ENCODE measurements around the gene NRAP.

NRAP gene

GRCh38 chr10:113708640-113709039 lies 44.8 kb upstream of the NRAP start:
- TF ChIP-seq CTCF (conservative IDR thresholded peaks at IDR 0.05) = no peak
- H3K27ac ChIP-seq = no peak overlapping the region

GRCh38 chr10:113706623-113707022 lies 42.8 kb upstream of the NRAP start:
- H3K27ac ChIP-seq = peak overlapping the region; percentile 46; the same call in 1 of the 2 replicates
- no peak for TF ChIP-seq CTCF (conservative IDR thresholded peaks at IDR 0.05)

- H3K27ac ChIP-seq = peak overlapping the region; percentile 46; the same call in 1 of the 2 replicates
- TF ChIP-seq CTCF (conservative IDR thresholded peaks at IDR 0.05) = peak; percentile 29; the same call in 1 of the 2 replicates
These were observed 41.5 kb upstream of the NRAP start for GRCh38 chr10:113705344-113705652.

- H3K27ac ChIP-seq = no peak overlapping the region
- TF ChIP-seq CTCF (conservative IDR thresholded peaks at IDR 0.05) = peak; percentile 74
These were observed 40.9 kb upstream of the NRAP start for GRCh38 chr10:113704637-113705343.

- TF ChIP-seq CTCF (conservative IDR thresholded peaks at IDR 0.05) = no peak
- H3K27ac ChIP-seq = no peak overlapping the region
These were observed 33.8 kb upstream of the NRAP start for GRCh38 chr10:113697595-113697994.

GRCh38 chr10:113695691-113696090 lies 31.9 kb upstream of the NRAP start:
- H3K27ac ChIP-seq = no peak overlapping the region
- TF ChIP-seq CTCF (conservative IDR thresholded peaks at IDR 0.05) = no peak

GRCh38 chr10:113693348-113693747 lies 29.5 kb upstream of the NRAP start:
- no peak for TF ChIP-seq CTCF (conservative IDR thresholded peaks at IDR 0.05)
- H3K27ac ChIP-seq = no peak overlapping the region
